ENCODE results near the gene TRIM65. TPM values are rescaled to one million over a fixed set of nuclear protein-coding genes. Genes with fewer than 3 reads are reported as not detected.

Gene TRIM65
- polyA plus RNA-seq, 3 donors: 11.1 to 12.4 (median 11.3) TPM

DNA sequence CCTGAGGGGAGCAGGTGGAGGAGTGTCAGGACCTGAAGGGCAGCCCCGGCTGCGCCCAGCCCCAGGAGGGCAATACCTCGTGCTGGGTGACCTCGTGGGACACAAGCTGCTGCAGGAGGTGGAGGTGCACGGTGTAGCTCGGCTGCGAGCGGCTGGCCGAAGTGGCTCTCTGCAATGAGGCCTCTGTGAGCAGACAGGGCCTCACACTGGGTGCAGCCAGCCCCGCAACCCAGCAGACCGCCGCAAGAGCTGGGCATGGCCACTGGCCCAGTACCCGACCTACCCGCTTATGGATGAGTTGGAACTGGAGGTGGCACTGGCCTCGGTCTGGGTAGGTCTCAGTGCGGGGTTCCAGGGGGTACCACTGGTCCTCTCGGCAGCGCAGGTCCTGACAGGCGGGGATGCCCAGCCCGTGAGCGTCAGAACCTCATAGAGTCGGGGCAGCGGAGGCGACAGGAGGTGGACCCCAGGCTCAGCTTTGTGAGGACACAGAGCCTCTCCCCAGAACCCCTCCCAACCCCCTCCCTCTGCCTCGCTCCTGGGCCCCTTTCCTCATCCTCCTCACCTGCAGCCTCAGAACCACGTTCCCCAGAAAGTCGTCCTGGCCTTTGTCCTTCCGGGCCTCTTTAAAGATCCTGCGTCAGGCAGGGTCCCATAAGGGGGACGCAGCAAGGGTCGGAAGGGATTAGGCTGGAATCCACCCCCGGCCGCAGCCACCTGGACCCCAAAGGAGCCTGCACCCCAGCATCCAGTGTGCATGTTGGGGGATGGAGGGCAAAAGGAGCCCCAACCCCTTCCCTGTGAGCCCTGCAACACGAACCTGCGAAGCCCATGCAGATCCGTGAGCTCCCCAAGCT lies 56.6 kb downstream of the TRIM65 start:
- no peak for DNase-seq (ENCODE audit: low read depth in 3 of 3, low spot score in 2 of 3)

Other genes with a start within 250 kb of the TRIM65 start
- 10 to 100 TPM; 29.3 to 33.5 (median 32.7) TPM for gene RECQL5, start 229.8 kb downstream of the TRIM65 start, polyA plus RNA-seq (ENCODE audit: insufficient read length in 3 of 3)
- 100 to 1,000 TPM in 1 of 3 donors, 10 to 100 TPM in 2; 93.0 to 105 (median 93.7) TPM for gene SAP30BP, start 229.6 kb downstream of the TRIM65 start, polyA plus RNA-seq (ENCODE audit: insufficient read length in 3 of 3)
- gene ITGB4, start 175.5 kb downstream of the TRIM65 start, polyA plus RNA-seq (ENCODE audit: insufficient read length in 3 of 3): 10 to 100 TPM in 1 of 3 donors, 1 to 10 TPM in 2; 7.8 to 10.8 (median 9.1) TPM
- 10 to 100 TPM; 20.9 to 24.0 (median 21.5) TPM for gene GALK1, start 131.8 kb downstream of the TRIM65 start, polyA plus RNA-seq (ENCODE audit: insufficient read length in 3 of 3)
- 10 to 100 TPM; 28.5 to 32.3 (median 32.0) TPM for gene UNK, start 112.1 kb downstream of the TRIM65 start, polyA plus RNA-seq (ENCODE audit: insufficient read length in 3 of 3)
- 1 to 10 TPM; 3.6 to 5.7 (median 5.0) TPM for gene UNC13D, start 52.5 kb downstream of the TRIM65 start, polyA plus RNA-seq (ENCODE audit: insufficient read length in 3 of 3)
- gene WBP2, start 41.6 kb downstream of the TRIM65 start, polyA plus RNA-seq (ENCODE audit: insufficient read length in 3 of 3): 10 to 100 TPM; 70.2 to 86.7 (median 82.8) TPM
- gene TRIM47, start 18.4 kb downstream of the TRIM65 start, polyA plus RNA-seq (ENCODE audit: insufficient read length in 3 of 3): 1 to 10 TPM; 5.8 to 9.1 (median 6.3) TPM
- gene MRPL38, start 7.9 kb upstream of the TRIM65 start, polyA plus RNA-seq (ENCODE audit: insufficient read length in 3 of 3): 10 to 100 TPM; 66.2 to 77.1 (median 66.7) TPM
- 1 to 10 TPM; 6.6 to 8.3 (median 7.0) TPM for gene FBF1, start 44.1 kb upstream of the TRIM65 start, polyA plus RNA-seq (ENCODE audit: insufficient read length in 3 of 3)
- gene ACOX1, start 82.2 kb upstream of the TRIM65 start, polyA plus RNA-seq (ENCODE audit: insufficient read length in 3 of 3): 10 to 100 TPM; 30.3 to 42.7 (median 34.3) TPM
- 10 to 100 TPM; 15.1 to 24.2 (median 22.9) TPM for gene TEN1, start 82.3 kb upstream of the TRIM65 start, polyA plus RNA-seq (ENCODE audit: insufficient read length in 3 of 3)
- 10 to 100 TPM in 2 of 3 donors, 1 to 10 TPM in 1; 9.7 to 12.8 (median 10.8) TPM for gene CDK3, start 103.9 kb upstream of the TRIM65 start, polyA plus RNA-seq (ENCODE audit: insufficient read length in 3 of 3)
- 10 to 100 TPM; 14.4 to 16.0 (median 14.9) TPM for gene EVPL, start 130.4 kb upstream of the TRIM65 start, polyA plus RNA-seq (ENCODE audit: insufficient read length in 3 of 3)
- 100 to 1,000 TPM; 101 to 110 (median 103) TPM for gene SRP68, start 175.6 kb upstream of the TRIM65 start, polyA plus RNA-seq (ENCODE audit: insufficient read length in 3 of 3)
- under 1 TPM in 1 of 3 donors, not detected in 2; 0.26 TPM for gene GALR2, start 177.8 kb upstream of the TRIM65 start, polyA plus RNA-seq (ENCODE audit: insufficient read length in 3 of 3)
- 10 to 100 TPM in 2 of 3 donors, 1 to 10 TPM in 1; 6.2 to 18.4 (median 16.0) TPM for gene ZACN, start 182.2 kb upstream of the TRIM65 start, polyA plus RNA-seq (ENCODE audit: insufficient read length in 3 of 3)
- gene EXOC7, start 206.8 kb upstream of the TRIM65 start, polyA plus RNA-seq (ENCODE audit: insufficient read length in 3 of 3): 100 to 1,000 TPM; 138 to 168 (median 146) TPM
- 10 to 100 TPM; 15.0 to 21.0 (median 17.7) TPM for gene FOXJ1, start 244.3 kb upstream of the TRIM65 start, polyA plus RNA-seq (ENCODE audit: insufficient read length in 3 of 3)

Measured in right renal cortex interstitium (tissue), 3 donors.